A549 treated with RU486 at 1 μM for 4 hours (cell line): Measurements from ENCODE around the gene GLE1. TPM values are rescaled to one million over a fixed set of nuclear protein-coding genes. Genes with fewer than 3 reads are reported as not detected.

ENCODE experiments used
- total RNA-seq: library from RNA; stranded (reverse); fragments of 200-300 nt; extraction: Qiagen RNA extraction; gene quantifications from 5 replicates; pipeline ENCODE4 v1.2.3, GENCODE V29; 2022; ENCODE audit warnings: low read depth

Gene GLE1, protein sequence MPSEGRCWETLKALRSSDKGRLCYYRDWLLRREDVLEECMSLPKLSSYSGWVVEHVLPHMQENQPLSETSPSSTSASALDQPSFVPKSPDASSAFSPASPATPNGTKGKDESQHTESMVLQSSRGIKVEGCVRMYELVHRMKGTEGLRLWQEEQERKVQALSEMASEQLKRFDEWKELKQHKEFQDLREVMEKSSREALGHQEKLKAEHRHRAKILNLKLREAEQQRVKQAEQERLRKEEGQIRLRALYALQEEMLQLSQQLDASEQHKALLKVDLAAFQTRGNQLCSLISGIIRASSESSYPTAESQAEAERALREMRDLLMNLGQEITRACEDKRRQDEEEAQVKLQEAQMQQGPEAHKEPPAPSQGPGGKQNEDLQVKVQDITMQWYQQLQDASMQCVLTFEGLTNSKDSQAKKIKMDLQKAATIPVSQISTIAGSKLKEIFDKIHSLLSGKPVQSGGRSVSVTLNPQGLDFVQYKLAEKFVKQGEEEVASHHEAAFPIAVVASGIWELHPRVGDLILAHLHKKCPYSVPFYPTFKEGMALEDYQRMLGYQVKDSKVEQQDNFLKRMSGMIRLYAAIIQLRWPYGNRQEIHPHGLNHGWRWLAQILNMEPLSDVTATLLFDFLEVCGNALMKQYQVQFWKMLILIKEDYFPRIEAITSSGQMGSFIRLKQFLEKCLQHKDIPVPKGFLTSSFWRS
- 27.9 to 31.6 TPM (median 29.9 TPM) in 5 replicates for total RNA-seq

DNA sequence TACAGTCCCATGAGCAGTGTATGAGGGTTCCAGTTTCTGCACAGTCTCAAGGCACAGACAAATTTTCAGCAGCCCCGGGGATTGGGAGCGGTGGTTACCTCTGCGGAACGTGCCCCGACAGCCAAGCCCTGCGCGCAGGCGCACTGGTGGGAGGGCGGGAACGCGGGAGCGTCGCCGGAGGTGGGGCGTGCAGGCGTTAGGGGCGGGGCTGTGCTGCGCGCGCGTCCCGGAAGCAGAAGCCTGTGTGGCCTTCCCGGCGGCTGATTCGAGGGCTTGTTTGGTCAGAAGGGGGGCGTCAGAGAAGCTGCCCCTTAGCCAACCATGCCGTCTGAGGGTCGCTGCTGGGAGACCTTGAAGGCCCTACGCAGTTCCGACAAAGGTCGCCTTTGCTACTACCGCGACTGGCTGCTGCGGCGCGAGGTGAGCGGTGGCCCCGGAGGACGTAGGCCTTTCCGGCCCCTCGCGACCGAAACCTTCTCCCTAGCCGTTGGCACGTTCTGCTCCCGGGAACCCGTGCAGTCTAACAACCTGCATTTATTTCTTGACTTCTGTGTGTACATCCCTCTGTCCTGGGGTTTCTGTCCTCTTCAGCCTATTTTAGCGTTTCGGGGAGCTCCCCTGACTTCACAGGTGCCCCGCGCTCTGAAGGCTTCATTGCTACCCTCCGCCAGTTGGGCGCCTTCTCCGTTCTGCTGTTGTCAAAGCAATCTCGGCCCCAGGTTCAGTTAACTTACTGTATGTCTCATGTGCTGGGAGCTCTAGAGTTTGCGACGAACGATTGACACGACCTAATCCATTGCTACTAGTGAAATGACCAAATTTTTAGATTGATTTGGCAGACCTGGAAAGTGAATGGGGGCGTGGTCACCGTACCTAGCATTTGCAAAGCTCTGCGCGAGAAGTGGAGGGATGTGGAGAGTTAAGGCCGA is at the start of gene GLE1:
Gene GLE1, plus strand, starts transcription at position 235 of the 929 bp plus-strand sequence. Its CDS starts 87 bp downstream, at position 322.

DNA sequence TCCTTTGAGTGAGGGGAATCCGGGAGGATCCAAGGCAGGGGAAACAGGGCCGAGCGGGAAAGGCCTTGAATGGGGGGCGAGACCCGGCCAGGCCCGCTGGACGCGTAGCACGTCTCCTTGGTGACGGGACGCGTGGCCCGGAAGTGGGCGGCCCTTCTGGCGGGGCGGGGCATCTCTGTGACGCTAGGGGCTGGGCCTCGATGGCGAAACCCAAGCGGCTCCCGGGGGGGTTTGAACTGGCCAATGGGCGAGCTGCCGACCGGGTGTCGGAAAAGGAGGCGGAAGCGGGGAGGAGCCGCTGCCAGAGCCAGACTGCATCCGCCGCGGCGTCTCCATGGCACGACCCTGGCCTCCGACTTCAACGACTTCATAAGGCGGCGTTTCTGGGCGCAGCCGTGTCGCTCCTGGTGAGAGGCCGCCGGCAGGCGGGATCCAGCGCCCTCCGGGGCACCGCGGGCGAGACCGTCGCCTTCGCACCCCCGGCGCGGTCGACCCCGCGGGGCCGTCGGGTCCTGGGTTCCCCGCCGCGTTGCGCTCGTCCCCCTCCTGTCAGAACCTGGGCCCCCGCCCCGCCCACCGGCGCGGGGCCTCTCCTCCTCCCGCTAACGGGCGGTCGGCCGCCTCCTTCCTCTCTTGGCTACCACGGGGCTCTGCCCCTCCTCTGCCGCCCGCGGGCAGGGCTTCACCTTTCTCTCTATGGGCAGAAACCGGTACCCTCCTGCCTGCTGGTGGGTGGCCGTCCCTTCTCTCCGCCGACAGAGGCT is 48.5 kb upstream of the GLE1 start, which contains the start of gene ODF2:
Gene ODF2, plus strand, starts transcription at position 158 of the 764 bp plus-strand sequence. Its CDS starts 86 bp downstream, at position 244.

DNA sequence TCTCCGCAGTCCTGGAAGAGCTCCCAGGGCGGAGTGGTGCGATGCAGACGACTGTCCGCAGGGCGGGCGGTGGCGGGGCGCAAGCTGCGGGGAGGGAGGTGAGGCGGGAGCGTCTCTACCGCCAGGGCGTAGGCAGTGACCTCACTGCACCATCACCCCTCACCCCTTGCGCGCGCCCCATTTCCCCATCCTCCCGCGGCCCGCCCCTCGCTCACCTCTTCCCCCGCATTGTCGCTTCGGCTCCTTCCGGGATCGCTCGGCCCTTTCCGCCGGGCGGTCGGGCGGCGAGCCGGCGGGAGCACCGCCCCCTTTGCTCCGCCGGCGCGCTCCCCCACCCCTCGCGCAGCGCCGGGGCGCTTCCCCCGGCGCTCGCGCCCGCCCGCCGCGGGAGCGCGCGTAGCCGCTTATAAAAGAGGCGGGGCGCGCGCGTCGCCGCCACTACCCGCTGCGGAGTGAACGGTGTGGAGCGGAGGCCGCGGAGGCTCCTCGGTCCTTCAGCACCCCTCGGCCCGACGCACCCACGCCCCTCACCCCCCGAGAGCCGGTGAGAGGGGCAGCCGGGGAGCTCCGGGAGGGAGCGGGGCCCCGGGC is 47.7 kb downstream of the GLE1 start, which contains the start of gene SPTAN1:
Gene SPTAN1, plus strand, starts transcription at position 435 of the 591 bp plus-strand sequence. CDS start 14,154 bp downstream, outside the sequence.

Other genes with a start within 250 kb of the GLE1 start
- gene GOLGA2, start 228.7 kb upstream of the GLE1 start, total RNA-seq: 39.9 to 48.9 TPM (median 42.6 TPM) in 5 replicates
- gene SWI5, start 228.4 kb upstream of the GLE1 start, total RNA-seq: 42.4 to 49.6 TPM (median 45.6 TPM) in 5 replicates
- 43.6 to 69.6 TPM (median 48.8 TPM) in 5 replicates for gene TRUB2, start 182.3 kb upstream of the GLE1 start, total RNA-seq
- 47.8 to 60.9 TPM (median 58.4 TPM) in 5 replicates for gene COQ4, start 181.9 kb upstream of the GLE1 start, total RNA-seq
- gene SLC27A4, start 164.2 kb upstream of the GLE1 start, total RNA-seq: 32.1 to 49.1 TPM (median 43.3 TPM) in 5 replicates
- gene URM1, start 133.3 kb upstream of the GLE1 start, total RNA-seq: 61.4 to 87.4 TPM (median 84.2 TPM) in 5 replicates
- gene CERCAM, start 83.9 kb upstream of the GLE1 start, total RNA-seq: 30.4 to 41.3 TPM (median 35.0 TPM) in 5 replicates
- gene ODF2, start 48.7 kb upstream of the GLE1 start, total RNA-seq: 26.0 to 30.5 TPM (median 29.0 TPM) in 5 replicates
- gene SPTAN1, start 47.9 kb downstream of the GLE1 start, total RNA-seq: 125 to 161 TPM (median 144 TPM) in 5 replicates
- 91.4 to 140 TPM (median 134 TPM) in 5 replicates for gene DYNC2I2, start 152.1 kb downstream of the GLE1 start, total RNA-seq
- gene SET, start 184.5 kb downstream of the GLE1 start, total RNA-seq: 401 to 564 TPM (median 434 TPM) in 5 replicates
- gene PKN3, start 197.8 kb downstream of the GLE1 start, total RNA-seq: 11.0 to 16.7 TPM (median 14.9 TPM) in 5 replicates
- gene ZDHHC12, start 219.4 kb downstream of the GLE1 start, total RNA-seq: 55.5 to 94.9 TPM (median 86.5 TPM) in 5 replicates